Measurements from ENCODE around the gene MORC1. TPM values are rescaled to one million over a fixed set of nuclear protein-coding genes. Genes with fewer than 3 reads are reported as not detected.

The MORC1 gene
- total RNA-seq, 1 donor from 2014 or later = not detected

DNA sequence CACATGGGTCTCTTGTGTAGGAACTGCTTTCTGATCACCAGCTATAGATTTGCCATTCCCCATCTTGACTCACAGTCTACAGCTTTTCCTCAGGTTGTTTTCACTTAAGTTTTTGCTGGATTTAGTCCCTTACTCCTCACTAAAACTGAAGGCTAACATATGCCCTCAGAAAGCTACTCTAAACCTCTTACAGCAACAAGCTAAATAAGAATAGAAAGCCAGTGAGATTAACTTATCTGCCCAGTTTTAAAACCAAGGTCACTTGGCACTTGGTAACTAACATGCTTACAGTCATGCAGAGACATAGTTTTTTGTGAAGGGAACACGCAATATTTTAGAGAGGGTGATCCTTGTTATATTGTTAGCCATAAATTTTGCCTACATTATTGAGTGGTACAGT lies 164.2 kb downstream of the MORC1 start, which contains the start of gene GUCA1C:
Gene GUCA1C, minus strand, starts transcription at position 180 of the 400 bp plus-strand sequence. Its CDS starts 117 bp downstream, at position 63.
- no peaks in the 10 kb centered on the region for H3K4me1 ChIP-seq
- no peak for DNase-seq
- H3K4me3 ChIP-seq = no peak within 1 kb of the TSS
- TF ChIP-seq, protein P1, sequence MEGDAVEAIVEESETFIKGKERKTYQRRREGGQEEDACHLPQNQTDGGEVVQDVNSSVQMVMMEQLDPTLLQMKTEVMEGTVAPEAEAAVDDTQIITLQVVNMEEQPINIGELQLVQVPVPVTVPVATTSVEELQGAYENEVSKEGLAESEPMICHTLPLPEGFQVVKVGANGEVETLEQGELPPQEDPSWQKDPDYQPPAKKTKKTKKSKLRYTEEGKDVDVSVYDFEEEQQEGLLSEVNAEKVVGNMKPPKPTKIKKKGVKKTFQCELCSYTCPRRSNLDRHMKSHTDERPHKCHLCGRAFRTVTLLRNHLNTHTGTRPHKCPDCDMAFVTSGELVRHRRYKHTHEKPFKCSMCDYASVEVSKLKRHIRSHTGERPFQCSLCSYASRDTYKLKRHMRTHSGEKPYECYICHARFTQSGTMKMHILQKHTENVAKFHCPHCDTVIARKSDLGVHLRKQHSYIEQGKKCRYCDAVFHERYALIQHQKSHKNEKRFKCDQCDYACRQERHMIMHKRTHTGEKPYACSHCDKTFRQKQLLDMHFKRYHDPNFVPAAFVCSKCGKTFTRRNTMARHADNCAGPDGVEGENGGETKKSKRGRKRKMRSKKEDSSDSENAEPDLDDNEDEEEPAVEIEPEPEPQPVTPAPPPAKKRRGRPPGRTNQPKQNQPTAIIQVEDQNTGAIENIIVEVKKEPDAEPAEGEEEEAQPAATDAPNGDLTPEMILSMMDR (IDR thresholded peaks at IDR 0.05; ENCODE audit: borderline replicate concordance) = no peak
- no peak within 1 kb of the TSS for H3K27ac ChIP-seq (replicated peaks)
- H3K27me3 ChIP-seq (ENCODE audit: low read depth) = no peaks in the 10 kb centered on the region
- H3K9me3 ChIP-seq (replicated peaks) = no peaks in the 10 kb centered on the region
- no peaks in the 10 kb centered on the region for H3K36me3 ChIP-seq
- intact Hi-C loops (cut with micrococcal nuclease) = no loop called here

DNA sequence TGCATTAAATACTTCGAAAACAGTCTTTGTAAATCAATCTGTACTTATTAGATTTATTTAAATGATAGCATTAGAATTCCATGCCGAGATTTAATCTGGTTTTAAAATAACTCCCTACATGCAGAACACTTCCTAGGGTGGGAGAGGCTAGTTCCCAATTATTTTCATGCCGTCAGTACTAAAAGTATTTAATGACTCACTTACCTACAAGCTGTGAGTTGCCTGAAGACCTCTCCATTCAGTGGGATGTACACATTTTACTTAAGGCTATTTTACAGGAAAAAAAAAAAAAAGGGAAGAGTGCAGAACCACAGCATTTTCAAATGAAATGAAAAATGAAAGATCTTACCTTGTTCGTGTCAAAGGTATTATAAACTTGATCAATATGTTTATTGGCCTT lies 164.7 kb downstream of the MORC1 start:
- Histone ChIP-seq H3K27ac (replicated peaks) (no peak overlapping the region), H3K27me3 (ENCODE audit: low read depth) (no peaks in the 10 kb centered on the region), H3K4me1 (no peaks in the 10 kb centered on the region), H3K4me3 (no peak overlapping the region), H3K36me3 (no peaks in the 10 kb centered on the region), H3K9me3 (replicated peaks) (no peaks in the 10 kb centered on the region)
- intact Hi-C loops (cut with micrococcal nuclease) = no loop called here
- TF ChIP-seq, protein P1 (IDR thresholded peaks at IDR 0.05; ENCODE audit: borderline replicate concordance) = no peak
- no peak for DNase-seq

DNA sequence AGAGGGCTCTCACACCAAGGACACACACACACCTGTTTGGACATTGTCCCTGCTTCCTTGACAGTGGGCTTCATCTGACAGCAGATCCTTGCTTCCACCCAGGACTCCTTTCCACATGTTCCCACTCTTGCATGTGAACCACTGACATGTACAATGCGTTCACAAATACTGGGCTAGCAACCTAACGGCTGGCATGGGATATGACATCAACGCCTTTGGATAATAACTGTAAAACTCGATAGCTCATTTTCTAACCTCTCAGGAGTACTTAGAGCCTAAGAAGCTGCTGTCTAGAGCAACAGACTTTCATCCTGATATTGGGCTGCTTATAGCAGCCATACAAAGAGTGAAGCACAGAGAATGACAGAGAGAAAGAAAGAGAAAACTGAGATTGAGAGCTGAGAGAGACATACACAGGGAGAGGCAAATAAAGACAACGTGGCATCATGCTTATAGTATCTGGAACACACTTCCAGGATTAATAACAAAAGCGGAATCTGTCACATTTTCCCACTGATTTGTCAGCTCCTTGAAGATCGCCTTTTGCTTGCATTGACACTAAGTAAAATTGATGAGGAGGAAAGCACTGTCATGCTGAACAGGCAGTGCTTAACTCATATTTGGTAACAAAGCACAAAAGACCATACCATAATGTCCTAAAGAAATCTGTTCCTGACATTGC lies 166.0 kb downstream of the MORC1 start:
- no peak overlapping the region for H3K4me3 ChIP-seq
- H3K9me3 ChIP-seq (replicated peaks) = no peaks in the 10 kb centered on the region
- H3K36me3 ChIP-seq = no peaks in the 10 kb centered on the region
- H3K4me1 ChIP-seq = no peaks in the 10 kb centered on the region
- DNase-seq = no peak
- intact Hi-C loops (cut with micrococcal nuclease) = no loop called here
- no peaks in the 10 kb centered on the region for H3K27me3 ChIP-seq (ENCODE audit: low read depth)
- TF ChIP-seq, protein P1 (IDR thresholded peaks at IDR 0.05; ENCODE audit: borderline replicate concordance) = no peak
- H3K27ac ChIP-seq (replicated peaks) = no peak overlapping the region

DNA sequence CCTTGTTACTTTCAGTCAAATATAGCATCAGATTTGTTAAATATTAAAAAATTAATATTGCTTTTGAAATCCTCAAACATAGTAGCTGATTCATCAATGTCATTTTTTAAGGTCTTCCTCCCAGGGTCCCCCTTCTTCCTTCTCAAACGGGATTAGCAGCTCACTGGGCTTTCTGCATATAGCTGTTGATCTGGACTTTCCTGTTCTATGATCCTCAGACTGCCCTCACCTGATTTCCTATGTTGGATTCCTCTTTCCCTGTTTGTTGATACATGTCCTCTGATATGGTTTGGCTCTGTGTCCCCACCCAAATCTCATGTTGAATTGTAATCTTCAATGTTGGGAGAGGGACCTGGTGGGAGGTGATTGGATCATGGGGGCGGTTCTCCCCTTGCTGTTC lies 170.1 kb downstream of the MORC1 start:
- H3K27me3 ChIP-seq (ENCODE audit: low read depth) = no peaks in the 10 kb centered on the region
- H3K36me3 ChIP-seq = no peaks in the 10 kb centered on the region
- H3K4me3 ChIP-seq = no peak overlapping the region
- TF ChIP-seq, protein P1 (IDR thresholded peaks at IDR 0.05; ENCODE audit: borderline replicate concordance) = no peak
- no peaks in the 10 kb centered on the region for H3K4me1 ChIP-seq
- intact Hi-C loops (cut with micrococcal nuclease) = no loop called here
- no peak for DNase-seq
- no peak overlapping the region for H3K27ac ChIP-seq (replicated peaks)
- no peaks in the 10 kb centered on the region for H3K9me3 ChIP-seq (replicated peaks)

DNA sequence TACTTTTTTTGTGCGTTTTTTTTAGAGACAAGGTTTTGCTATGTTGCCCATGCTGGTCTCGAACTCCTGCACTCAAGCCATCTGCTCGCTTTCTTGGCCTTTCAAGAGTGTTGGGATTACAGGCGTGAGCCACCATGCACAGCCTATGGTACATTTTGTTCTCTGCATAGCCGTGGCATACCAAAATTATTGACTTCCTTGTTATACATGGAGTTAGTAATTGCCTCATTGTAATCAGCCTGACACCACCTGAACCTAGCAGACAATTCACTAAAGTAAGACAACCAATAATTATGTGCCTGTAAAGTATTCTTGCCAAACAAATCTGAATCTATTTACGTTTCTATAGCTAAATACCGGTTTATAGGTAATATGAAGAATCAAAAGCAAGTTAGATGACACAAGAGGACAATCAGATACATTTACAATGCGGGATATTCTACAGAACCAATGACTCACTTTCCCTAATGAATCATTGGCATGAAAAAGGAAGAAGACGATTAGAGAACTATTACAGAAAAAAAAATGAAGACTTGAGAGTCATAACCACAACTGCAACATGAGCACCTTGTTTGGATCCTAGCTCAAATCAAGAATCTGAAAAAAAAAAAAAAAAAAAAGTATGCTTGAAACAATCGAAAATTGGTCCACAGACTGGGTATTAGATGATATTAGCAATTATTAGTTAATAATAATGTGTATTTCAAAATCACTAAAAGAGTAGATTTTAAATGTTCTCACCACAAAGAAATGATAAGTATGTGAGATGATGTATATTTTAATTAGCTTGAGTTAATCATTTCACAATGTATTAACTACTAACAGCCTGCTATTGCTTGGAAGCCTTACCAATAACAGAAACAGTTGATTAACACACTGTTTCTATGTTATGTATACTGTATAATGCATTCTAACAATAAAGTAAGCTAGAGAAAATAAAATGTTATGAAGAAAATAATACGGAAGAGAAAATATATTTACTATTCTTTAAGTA lies 171.3 kb downstream of the MORC1 start:
- H3K36me3 ChIP-seq = no peaks in the 10 kb centered on the region
- no peaks in the 10 kb centered on the region for H3K4me1 ChIP-seq
- H3K9me3 ChIP-seq (replicated peaks) = no peaks in the 10 kb centered on the region
- no peak overlapping the region for H3K4me3 ChIP-seq
- no peak for DNase-seq
- intact Hi-C loops (cut with micrococcal nuclease) = no loop called here
- H3K27me3 ChIP-seq (ENCODE audit: low read depth) = no peaks in the 10 kb centered on the region
- no peak overlapping the region for H3K27ac ChIP-seq (replicated peaks)
- TF ChIP-seq, protein P1 (IDR thresholded peaks at IDR 0.05; ENCODE audit: borderline replicate concordance) = no peak
